HCT116 (cell line): ENCODE data around the gene DLG2. TPM values are rescaled to one million over a fixed set of nuclear protein-coding genes. Genes with fewer than 3 reads are reported as not detected.

ENCODE experiments used
- ATAC-seq: fragments of 200-7000 bp; cut with Tn5 transposase; 2 replicates; pipeline ENCODE4 v1.9.1; 2020; ENCODE audit warnings: mild to moderate bottlenecking, moderate library complexity
- BruUV-seq: library from RNA; stranded (reverse); fragments of 400-500 nt; replicated peaks from 2 replicates; lab custom pipeline; 2021; lab: Mats Ljungman, UMichigan
- CTCF ChIA-PET: fragments of 300-600 bp; sonication (Branson Sonifier 250); formaldehyde crosslinking; loops from one replicate; lab custom pipeline; 2021; ENCODE audit warnings: antibody characterized with exemption; lab: Charles Lee
- POLR2A ChIA-PET: fragments of 300-600, 350-600 bp; sonication (Branson Sonifier 250); formaldehyde crosslinking; loops from one replicate; lab custom pipeline; 2021; ENCODE audit warnings: antibody characterized with exemption; lab: Charles Lee
- RAD21 ChIA-PET, 2 experiments: fragments of 300-600 bp; sonication (Branson Sonifier 250); formaldehyde crosslinking; loops; one replicate each; lab custom pipeline; 2023; ENCODE audit warnings: low total read pairs in 2 of 2; ENCODE audit not compliant: uncharacterized antibody in 2 of 2, unreplicated experiment in 2 of 2, low non-redundant PET in 1 of 2; lab: Charles Lee
- DNase-seq: peaks from one replicate; pipeline ENCODE4 v3.0.0-alpha.2; 2010; ENCODE audit warnings: low read depth, low spot score
- H2AFZ ChIP-seq: fragments of 200-600 bp; shearing (Covaris generic), sonication (generic); 2 replicates; pipeline ENCODE4 v1.6.1; 2017; ENCODE audit warnings: low read depth, mixed run types, mixed read lengths, antibody characterized with exemption, low read length; ENCODE audit not compliant: poor library complexity, severe bottlenecking
- H3K27ac ChIP-seq: 2 replicates; pipeline ENCODE4 v1.5.1; 2012; ENCODE audit warnings: low read depth, low read length
- H3K27me3 ChIP-seq: fragments of 200-600 bp; sonication (generic); 2 replicates; pipeline ENCODE4 v1.6.1; 2016; ENCODE audit warnings: mixed run types, low read length, mixed read lengths; ENCODE audit not compliant: insufficient read depth
- H3K36me3 ChIP-seq, 2 experiments: fragments of 200-500 bp in 1 of 2; fragments of 200-600 bp in 1 of 2; sonication (Bioruptor generic) in 1 of 2; sonication (generic) in 1 of 2; 2 replicates each; pipeline versions ENCODE4 v1.5.1 to v1.6.1; 2014 to 2016; ENCODE audit warnings: low read length in 2 of 2, inconsistent platforms in 1 of 2, mixed read lengths in 1 of 2, mixed run types in 1 of 2; ENCODE audit not compliant: insufficient read depth in 2 of 2, control insufficient read depth in 1 of 2
- H3K4me1 ChIP-seq, 2 experiments: fragments of 200-600 bp in 1 of 2; sonication (generic) in 1 of 2; 2 replicates each; pipeline versions ENCODE4 v1.5.1 to v1.6.1; 2012 to 2017; ENCODE audit warnings: low read length in 2 of 2, inconsistent platforms in 1 of 2, mild to moderate bottlenecking in 1 of 2, mixed read lengths in 1 of 2, mixed run types in 1 of 2, moderate library complexity in 1 of 2; ENCODE audit not compliant: insufficient read depth in 2 of 2, control insufficient read depth in 1 of 2
- H3K4me2 ChIP-seq: fragments of 200-600 bp; sonication (generic); 2 replicates; pipeline ENCODE4 v1.6.1; 2017; ENCODE audit warnings: mixed run types, low read length, mixed read lengths
- H3K4me3 ChIP-seq, 2 experiments: fragments of 200-600 bp in 1 of 2; sonication (generic) in 1 of 2; replicated peaks in 1 of 2; 2 replicates each; pipeline ENCODE4 v1.5.1; 2011 to 2016; ENCODE audit warnings: low read length in 2 of 2, control low read depth in 1 of 2, low read depth in 1 of 2, mild to moderate bottlenecking in 1 of 2, mixed read lengths in 1 of 2, mixed run types in 1 of 2
- H3K79me2 ChIP-seq: fragments of 200-600 bp; sonication (generic); 2 replicates; pipeline ENCODE4 v1.6.1; 2017; ENCODE audit warnings: mild to moderate bottlenecking, mixed run types, low read length, moderate library complexity, mixed read lengths; ENCODE audit not compliant: insufficient read depth
- H3K9ac ChIP-seq: fragments of 200-600 bp; sonication (generic); 2 replicates; pipeline ENCODE4 v1.6.1; 2016; ENCODE audit warnings: low read length, mixed read lengths
- H3K9me2 ChIP-seq: fragments of 200-600 bp; sonication (generic), shearing (Covaris generic); 2 replicates; pipeline ENCODE4 v1.6.1; 2017; ENCODE audit warnings: mixed run types, mild to moderate bottlenecking, moderate library complexity; ENCODE audit not compliant: insufficient read depth
- H3K9me3 ChIP-seq, 2 experiments: fragments of 200-500 bp in 1 of 2; fragments of 200-600 bp in 1 of 2; sonication (Bioruptor generic) in 1 of 2; sonication (generic) in 1 of 2; 2 replicates each; pipeline ENCODE4 v1.6.1; 2014 to 2017; ENCODE audit warnings: low read length in 2 of 2, mixed read lengths in 2 of 2, inconsistent platforms in 1 of 2, low read depth in 1 of 2, mild to moderate bottlenecking in 1 of 2, mixed run types in 1 of 2, moderate library complexity in 1 of 2; ENCODE audit not compliant: control insufficient read depth in 1 of 2, insufficient read depth in 1 of 2
- H4K20me1 ChIP-seq: fragments of 200-600 bp; sonication (generic), shearing (Covaris generic); 2 replicates; pipeline ENCODE4 v1.6.1; 2017; ENCODE audit warnings: mixed run types, mild to moderate bottlenecking, moderate library complexity; ENCODE audit not compliant: insufficient read depth
- CBX3 ChIP-seq: IDR thresholded peaks from 2 replicates; pipeline ENCODE4 v1.6.1; 2012; ENCODE audit warnings: low read depth
- EGR1 ChIP-seq: IDR thresholded peaks from 2 replicates; pipeline ENCODE4 v1.6.1; 2012; ENCODE audit warnings: low read depth
- JUND ChIP-seq: IDR thresholded peaks from 2 replicates; pipeline ENCODE4 v1.6.1; 2012
- REST ChIP-seq: IDR thresholded peaks from 2 replicates; pipeline ENCODE4 v1.6.1; 2012; ENCODE audit warnings: low read depth
- ZNF274 ChIP-seq: fragments of 200-500 bp; sonication (Bioruptor generic); IDR thresholded peaks from 2 replicates; pipeline ENCODE4 v1.6.1; 2014; ENCODE audit warnings: mild to moderate bottlenecking, low read depth, low read length, inconsistent platforms
- intact Hi-C: fragments of 100-400 bp; cut with micrococcal nuclease; formaldehyde crosslinking; loops from 2 replicates; pipeline ENCODE4 v1.10.0; 2022
- total RNA-seq: library from RNA; stranded (reverse); gene quantifications from one replicate; pipeline ENCODE4 v1.2.1, GENCODE V29; 2021; ENCODE audit not compliant: unreplicated experiment
- TF ChIP-seq, protein P1 (sequence below): IDR thresholded peaks from 2 replicates; pipeline ENCODE4 v1.6.1; 2011; ENCODE audit warnings: mild to moderate bottlenecking, low read length, moderate library complexity; ENCODE audit not compliant: insufficient replicate concordance; ENCODE audit errors: extremely low read depth
- TF ChIP-seq, protein P2 (sequence below), 3 experiments: fragments of 200-600 bp in 1 of 3; sonication (generic) in 1 of 3; IDR thresholded peaks in 2 of 3; conservative IDR thresholded peaks in 1 of 3; 2 replicates each; pipeline ENCODE4 v1.5.1; 2012 to 2017; ENCODE audit warnings: low read depth in 2 of 3, low read length in 2 of 3, antibody characterized with exemption in 1 of 3, borderline replicate concordance in 1 of 3, control low read depth in 1 of 3, mild to moderate bottlenecking in 1 of 3, mixed read lengths in 1 of 3, mixed run types in 1 of 3, moderate library complexity in 1 of 3; ENCODE audit not compliant: insufficient read depth in 1 of 3

Gene DLG2
- total RNA-seq, 1 experiment from 2014 or later = 2.4 TPM

DNA sequence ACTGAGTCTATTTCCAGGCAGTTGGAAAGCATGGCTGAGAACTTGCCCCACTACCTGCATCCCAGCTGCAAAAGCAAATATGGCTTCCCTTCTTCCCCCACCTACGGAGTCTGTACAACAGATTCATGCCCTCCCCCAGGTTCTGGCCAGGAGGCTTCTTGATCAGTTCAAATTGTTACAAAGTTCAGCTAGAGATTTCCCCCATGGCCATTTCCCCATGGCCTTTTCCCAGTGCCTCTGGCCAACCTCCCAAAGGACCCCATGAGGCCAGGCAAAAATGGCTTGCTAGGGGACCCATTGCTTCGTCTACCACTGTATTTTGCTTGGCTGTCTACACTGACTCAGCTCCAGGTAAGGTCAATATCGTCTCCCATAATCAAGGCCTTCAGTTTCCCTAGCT is 203.3 kb downstream of the DLG2 start:
- Histone ChIP-seq H3K9ac (no peak overlapping the region), H2AFZ (no peak overlapping the region), H3K4me1 (no peaks in the 10 kb centered on the region), H3K79me2 (no peaks in the 10 kb centered on the region), H3K27ac (no peak overlapping the region), H3K4me2 (no peak overlapping the region), H3K9me3 (no peaks in the 10 kb centered on the region), H3K27me3 (no peaks in the 10 kb centered on the region), H4K20me1 (no peaks in the 10 kb centered on the region), H3K9me2 (no peaks in the 10 kb centered on the region), H3K4me3 (no peak overlapping the region), H3K36me3 (no peaks in the 10 kb centered on the region)
- RAD21 ChIA-PET = no interaction called here
- no TSS peak for BruUV-seq
- CTCF ChIA-PET = no interaction called here
- DNase-seq (no peak), ATAC-seq (no peak)
- POLR2A ChIA-PET = no interaction called here
- TF ChIP-seq, protein P1, sequence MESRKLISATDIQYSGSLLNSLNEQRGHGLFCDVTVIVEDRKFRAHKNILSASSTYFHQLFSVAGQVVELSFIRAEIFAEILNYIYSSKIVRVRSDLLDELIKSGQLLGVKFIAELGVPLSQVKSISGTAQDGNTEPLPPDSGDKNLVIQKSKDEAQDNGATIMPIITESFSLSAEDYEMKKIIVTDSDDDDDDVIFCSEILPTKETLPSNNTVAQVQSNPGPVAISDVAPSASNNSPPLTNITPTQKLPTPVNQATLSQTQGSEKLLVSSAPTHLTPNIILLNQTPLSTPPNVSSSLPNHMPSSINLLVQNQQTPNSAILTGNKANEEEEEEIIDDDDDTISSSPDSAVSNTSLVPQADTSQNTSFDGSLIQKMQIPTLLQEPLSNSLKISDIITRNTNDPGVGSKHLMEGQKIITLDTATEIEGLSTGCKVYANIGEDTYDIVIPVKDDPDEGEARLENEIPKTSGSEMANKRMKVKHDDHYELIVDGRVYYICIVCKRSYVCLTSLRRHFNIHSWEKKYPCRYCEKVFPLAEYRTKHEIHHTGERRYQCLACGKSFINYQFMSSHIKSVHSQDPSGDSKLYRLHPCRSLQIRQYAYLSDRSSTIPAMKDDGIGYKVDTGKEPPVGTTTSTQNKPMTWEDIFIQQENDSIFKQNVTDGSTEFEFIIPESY = no peak
- TF ChIP-seq ZNF274 (no peak), EGR1 (no peak)
- TF ChIP-seq, protein P2, sequence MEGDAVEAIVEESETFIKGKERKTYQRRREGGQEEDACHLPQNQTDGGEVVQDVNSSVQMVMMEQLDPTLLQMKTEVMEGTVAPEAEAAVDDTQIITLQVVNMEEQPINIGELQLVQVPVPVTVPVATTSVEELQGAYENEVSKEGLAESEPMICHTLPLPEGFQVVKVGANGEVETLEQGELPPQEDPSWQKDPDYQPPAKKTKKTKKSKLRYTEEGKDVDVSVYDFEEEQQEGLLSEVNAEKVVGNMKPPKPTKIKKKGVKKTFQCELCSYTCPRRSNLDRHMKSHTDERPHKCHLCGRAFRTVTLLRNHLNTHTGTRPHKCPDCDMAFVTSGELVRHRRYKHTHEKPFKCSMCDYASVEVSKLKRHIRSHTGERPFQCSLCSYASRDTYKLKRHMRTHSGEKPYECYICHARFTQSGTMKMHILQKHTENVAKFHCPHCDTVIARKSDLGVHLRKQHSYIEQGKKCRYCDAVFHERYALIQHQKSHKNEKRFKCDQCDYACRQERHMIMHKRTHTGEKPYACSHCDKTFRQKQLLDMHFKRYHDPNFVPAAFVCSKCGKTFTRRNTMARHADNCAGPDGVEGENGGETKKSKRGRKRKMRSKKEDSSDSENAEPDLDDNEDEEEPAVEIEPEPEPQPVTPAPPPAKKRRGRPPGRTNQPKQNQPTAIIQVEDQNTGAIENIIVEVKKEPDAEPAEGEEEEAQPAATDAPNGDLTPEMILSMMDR (IDR thresholded peaks at IDR 0.05 in 2 of 3, conservative IDR thresholded peaks at IDR 0.05 in 1 of 3; ENCODE audit: borderline replicate concordance in 1 of 3, insufficient read depth in 1 of 3, low read depth in 2 of 3, low read length in 2 of 3) = no peak
- intact Hi-C loops = no loop called here

GRCh38 chr11:85423316-85423715 is 203.8 kb downstream of the DLG2 start:
- Histone ChIP-seq H3K4me2 (no peak overlapping the region), H3K27me3 (no peaks in the 10 kb centered on the region), H3K9me2 (no peaks in the 10 kb centered on the region), H2AFZ (no peak overlapping the region), H3K27ac (no peak overlapping the region), H3K4me1 (no peaks in the 10 kb centered on the region), H3K4me3 (no peak overlapping the region), H3K36me3 (no peaks in the 10 kb centered on the region), H4K20me1 (no peaks in the 10 kb centered on the region), H3K9me3 (no peaks in the 10 kb centered on the region), H3K79me2 (no peaks in the 10 kb centered on the region), H3K9ac (no peak overlapping the region)
- ATAC-seq (no peak), DNase-seq (no peak)
- CTCF ChIA-PET = no interaction called here
- intact Hi-C loops = no loop called here
- BruUV-seq = no TSS peak
- POLR2A ChIA-PET = no interaction called here
- RAD21 ChIA-PET = no interaction called here
- TF ChIP-seq CBX3 (no peak), ZNF274 (no peak), JUND (no peak), REST (no peak)
- TF ChIP-seq, protein P1 = no peak
